ENCODE results near the gene COQ7. TPM values are rescaled to one million over a fixed set of nuclear protein-coding genes. Genes with fewer than 3 reads are reported as not detected.

Gene COQ7
- total RNA-seq, result 10 to 100 TPM; 11.4 to 18.3 (median 15.4) TPM

- peak; percentile 98 to 99 for DNase-seq (ENCODE audit: low spot score in 2 of 2)
- 0% methylated on average over 40 to 49 of the region's 68 CpGs for WGBS, 2 donors
- peak within 1 kb of the TSS; percentile 41 for H3K4me3 ChIP-seq (ENCODE audit: low read depth, poor library complexity, severe bottlenecking)
- TF ChIP-seq CTCF (IDR thresholded peaks at IDR 0.05) (no peak), POLR2A (IDR thresholded peaks at IDR 0.05) (no peak)
- intact Hi-C loops (cut with DNase I; ENCODE audit: low total_unique reads), result loop anchor here (5.0 kb wide), 1 partner anchor 65 kb away; no protein-coding TSS in a partner anchor
Measured at GRCh38 chr16:19067349-19068236, at the start of gene COQ7. Gene COQ7 (plus strand): TSS chr16:19067614. CDS start chr16:19067665, 51 bp downstream.

- TF ChIP-seq CTCF (IDR thresholded peaks at IDR 0.05), result no peak
- TF ChIP-seq POLR2A (IDR thresholded peaks at IDR 0.05), result no peak
- H3K4me3 ChIP-seq (ENCODE audit: low read depth, poor library complexity, severe bottlenecking), result no peak overlapping the region
- intact Hi-C loops (cut with DNase I; ENCODE audit: low total_unique reads), result no loop called here
- 86 to 87% methylated on average over 4 of the region's 4 CpGs for whole genome bisulfite sequencing, 2 donors
- no peak for DNase-seq (ENCODE audit: low spot score in 2 of 2)
Measured at GRCh38 chr16:19020689-19021088, 46.7 kb upstream of the COQ7 start.

GRCh38 chr16:19021747-19022146 lies 45.7 kb upstream of the COQ7 start:
- no peak for DNase-seq (ENCODE audit: low spot score in 2 of 2)
- no peak for TF ChIP-seq CTCF (IDR thresholded peaks at IDR 0.05)
- no peak for TF ChIP-seq POLR2A (IDR thresholded peaks at IDR 0.05)
- intact Hi-C loops (cut with DNase I; ENCODE audit: low total_unique reads), result no loop called here
- H3K4me3 ChIP-seq (ENCODE audit: low read depth, poor library complexity, severe bottlenecking), result no peak overlapping the region
- 89 to 95% methylated on average over 4 of the region's 4 CpGs for WGBS, 2 donors

GRCh38 chr16:19027416-19027815 lies 40.0 kb upstream of the COQ7 start:
- WGBS, 2 donors, result 32 to 35% methylated on average over 3 of the region's 3 CpGs
- no peak for DNase-seq (ENCODE audit: low spot score in 2 of 2)
- H3K4me3 ChIP-seq (ENCODE audit: low read depth, poor library complexity, severe bottlenecking), result no peak overlapping the region
- intact Hi-C loops (cut with DNase I; ENCODE audit: low total_unique reads), result no loop called here
- no peak for TF ChIP-seq CTCF (IDR thresholded peaks at IDR 0.05)
- TF ChIP-seq POLR2A (IDR thresholded peaks at IDR 0.05), result no peak

- TF ChIP-seq CTCF (IDR thresholded peaks at IDR 0.05) (no peak), POLR2A (IDR thresholded peaks at IDR 0.05) (no peak)
- H3K4me3 ChIP-seq (ENCODE audit: low read depth, poor library complexity, severe bottlenecking), result no peak overlapping the region
- 77 to 88% methylated on average over 6 of the region's 6 CpGs for whole genome bisulfite sequencing, 2 donors
- intact Hi-C loops (cut with DNase I; ENCODE audit: low total_unique reads), result no loop called here
- no peak for DNase-seq (ENCODE audit: low spot score in 2 of 2)
Measured at GRCh38 chr16:19029980-19030379, 37.4 kb upstream of the COQ7 start.

All from lower leg skin (tissue), 4 donors.